ENCODE results near the gene GRK4.
"Not testable (repeated sequence)": the region's sequence is repeated elsewhere in the genome, so short reads cannot be mapped to it uniquely, and the experiment has no call there.

Gene GRK4

DNA sequence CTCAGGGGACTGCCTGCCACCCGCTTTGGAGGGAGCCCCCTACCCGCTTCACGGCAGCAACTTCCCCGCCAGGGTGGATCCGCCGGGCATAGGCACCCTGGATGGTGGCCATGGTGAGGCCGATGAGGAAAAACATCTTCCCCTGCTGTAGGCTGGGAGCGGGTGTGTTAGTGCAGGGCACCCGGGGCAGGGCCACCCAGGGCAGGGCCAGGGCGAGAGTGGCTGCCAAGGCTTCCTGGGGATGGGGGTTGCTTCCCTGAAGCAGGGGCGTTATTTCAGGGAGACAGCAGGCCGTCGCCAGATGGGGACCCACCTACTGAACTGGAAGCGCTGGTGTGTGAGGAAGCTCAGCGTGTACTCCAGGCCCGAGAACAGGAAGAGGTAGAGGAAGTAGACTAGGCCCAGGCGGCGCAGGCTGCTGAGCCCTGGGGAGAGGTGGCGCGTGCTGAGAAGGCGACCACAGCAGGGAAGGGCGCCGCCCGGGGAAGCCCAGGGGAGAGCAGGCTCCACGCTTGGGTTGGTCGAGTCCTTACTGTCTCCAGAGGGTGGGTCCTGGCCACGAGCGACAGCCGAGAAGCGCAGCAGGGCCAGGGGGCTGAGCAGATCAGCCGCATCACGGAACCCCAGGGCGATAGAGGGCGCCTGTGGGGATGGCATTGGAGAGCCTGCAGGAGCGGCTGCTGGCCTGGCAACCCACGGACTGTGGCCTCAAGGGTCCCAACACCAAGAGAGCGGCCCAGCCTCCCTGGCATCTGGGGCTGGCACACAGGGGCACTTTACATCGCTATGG, 31.7 kb upstream of the GRK4 start:
- peak in 1 of 2 donors; percentile 42 for DNase-seq

DNA sequence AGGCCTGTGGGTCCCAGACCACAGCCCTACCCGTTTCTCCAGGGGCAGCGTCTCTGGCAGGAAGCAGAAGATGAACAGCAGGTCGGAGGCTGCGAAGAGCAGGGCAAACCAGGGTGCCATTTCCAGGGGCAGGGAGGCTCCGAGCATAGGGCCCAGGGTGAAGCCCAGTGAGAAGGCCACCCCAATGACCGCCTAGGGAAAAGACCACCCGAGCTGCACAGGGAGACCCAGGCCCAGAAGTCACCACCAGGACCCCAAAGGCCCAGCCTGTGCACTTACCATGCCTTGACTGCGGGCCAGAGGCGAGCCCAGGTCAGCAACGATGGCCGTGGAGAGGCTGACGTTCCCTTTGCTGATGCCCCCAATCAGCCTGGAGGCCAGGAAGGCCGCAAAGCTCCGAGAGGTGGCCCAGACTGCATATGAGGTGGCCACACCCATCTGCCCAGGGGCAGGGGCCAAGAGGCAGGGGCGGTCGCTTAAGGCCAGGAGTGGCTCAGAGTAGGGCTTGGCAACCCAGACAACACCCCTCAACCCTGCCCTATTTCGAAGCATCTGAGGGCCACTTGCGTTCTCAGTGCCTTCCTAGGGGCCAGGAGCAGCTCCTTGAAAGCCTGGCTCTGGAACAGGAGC, 30.9 kb upstream of the GRK4 start:
- DNase-seq, result no peak

DNA sequence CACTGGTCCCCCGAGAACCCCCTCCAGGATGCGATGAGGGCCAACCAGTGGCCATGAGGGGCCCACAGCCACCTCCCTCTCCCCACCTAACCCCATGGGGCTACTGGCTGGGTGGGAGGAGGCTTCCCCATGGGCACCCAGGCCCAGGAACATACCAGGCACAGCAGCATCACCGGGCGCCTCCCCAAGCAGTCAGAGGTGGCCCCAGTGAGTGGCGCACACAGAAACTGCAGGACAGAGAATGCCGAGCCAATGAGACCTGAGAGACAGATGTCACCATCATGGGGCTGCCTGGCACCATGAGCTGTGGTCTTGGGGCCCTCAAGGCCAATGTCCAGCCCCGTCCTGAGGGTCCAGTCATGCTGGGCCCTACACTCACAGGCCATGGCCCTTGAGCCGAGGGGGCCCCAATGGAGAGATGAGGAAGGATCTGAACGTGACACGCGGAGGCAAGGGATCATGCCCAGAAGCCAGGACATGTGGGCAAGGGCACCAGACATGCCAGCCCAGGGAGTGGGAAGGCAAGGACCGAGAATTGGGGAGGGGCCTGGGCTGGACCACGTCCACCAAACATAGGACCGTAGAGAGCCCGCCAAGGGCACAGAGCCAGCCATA, 30.3 kb upstream of the GRK4 start:
- no peak for DNase-seq

DNA sequence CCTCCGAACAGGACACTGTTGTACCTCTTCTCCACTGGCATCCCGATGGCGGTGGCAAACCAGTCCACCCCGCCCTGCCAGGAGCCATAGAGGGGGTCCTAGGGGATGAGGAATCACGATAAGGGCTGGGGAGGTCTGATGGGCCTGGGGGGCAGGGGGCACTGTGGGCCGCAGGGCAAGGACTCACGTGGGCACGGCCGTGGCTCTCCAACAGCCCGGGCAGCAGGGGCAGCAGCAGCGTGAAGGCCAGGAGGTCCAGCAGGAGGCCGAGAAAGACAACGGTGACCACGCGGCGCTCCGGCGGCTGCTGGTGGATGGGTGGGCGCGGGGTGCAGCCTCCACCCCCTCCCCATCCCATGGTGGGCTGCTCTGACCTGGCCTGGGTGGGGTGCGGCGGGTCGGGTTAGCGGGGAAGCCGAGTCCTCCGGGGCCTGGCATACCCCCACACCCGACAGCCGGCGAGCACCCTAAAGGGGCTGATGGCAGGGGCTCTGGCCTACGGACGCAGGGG, 29.8 kb upstream of the GRK4 start:
- DNase-seq, result no peak

DNA sequence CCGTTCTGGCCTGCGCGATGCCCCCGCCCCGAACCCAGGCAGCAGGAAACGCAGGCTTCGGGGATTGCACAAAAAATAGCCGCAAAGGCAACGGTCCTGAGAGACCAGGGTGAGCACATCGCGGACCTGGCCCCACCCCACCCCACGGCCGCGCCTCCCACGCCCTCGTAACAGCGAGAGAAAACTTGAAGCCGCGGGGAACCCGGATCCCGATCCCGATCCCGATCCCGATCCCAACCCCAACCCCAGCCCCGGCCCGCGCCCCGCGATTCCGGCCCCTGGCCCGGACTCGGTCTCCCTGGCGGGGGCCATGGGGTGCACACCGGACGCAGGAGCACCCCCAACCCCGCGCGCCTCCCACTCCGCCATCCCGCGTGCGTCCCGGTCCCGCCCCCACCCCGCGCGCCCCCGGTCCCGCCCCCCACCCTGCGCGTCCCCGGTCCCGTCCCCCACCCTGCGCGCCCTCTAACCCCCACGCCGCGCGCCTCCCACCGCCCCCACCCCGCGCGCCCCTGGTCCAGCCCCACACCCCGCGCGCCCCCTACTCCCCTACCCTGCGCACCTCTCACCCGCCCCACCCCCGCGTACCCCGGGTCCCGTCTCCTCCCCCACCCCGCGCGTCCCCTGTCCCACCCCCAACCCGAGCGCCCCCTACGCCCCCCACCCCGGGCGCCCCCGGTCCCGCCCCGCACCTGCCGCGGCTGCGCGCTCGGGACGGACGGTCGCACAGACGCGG, 29.1 kb upstream of the GRK4 start:
- peak in 1 of 2 donors; percentile 38 for DNase-seq

DNA sequence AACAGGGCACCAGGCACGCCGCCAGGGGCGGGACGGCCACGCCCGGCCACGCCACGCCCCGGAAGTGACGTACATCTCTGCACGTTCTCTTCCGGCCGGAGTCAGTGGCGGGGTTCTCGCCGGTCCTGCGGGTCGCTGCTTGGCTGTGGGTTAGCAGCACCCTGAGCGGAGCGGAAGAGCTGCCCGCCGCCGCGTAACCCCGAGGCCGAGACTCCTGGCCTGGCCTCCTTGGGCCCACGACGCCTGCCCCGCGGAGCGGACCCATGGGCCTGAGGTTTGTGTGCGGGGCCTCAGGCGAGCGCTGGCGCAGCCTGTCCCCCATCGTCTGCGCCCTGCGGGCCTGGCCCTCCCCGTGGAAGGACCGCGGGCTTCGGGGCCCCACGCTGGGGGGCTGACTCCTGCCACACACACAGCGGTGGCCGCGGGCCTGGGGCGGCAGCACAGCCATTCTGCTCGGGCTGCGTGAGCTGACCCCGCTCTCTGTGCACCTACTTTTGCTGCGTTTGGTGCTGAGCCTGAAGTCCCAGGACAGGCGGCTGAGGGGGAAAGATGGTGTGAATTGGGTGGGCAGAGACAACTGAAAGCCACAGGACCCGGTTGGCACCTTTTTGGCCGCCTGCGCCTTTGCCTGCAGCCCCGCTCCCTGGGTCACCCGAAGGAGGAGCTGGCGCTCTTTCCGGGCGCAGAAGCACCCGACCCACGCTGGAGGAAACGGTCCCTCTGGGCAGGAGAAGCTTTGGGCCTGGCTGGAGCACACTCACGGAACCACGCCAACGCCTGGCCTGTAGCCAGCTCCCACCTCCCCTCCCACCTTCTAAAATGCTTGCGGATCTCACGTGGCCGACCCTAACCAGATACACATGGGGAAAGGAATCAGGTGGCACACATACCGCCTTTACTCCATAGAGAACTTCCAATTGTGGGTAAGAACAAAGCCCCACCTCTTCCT, 28.3 kb upstream of the GRK4 start:
- peak; percentile 98 to 99 for DNase-seq

DNA sequence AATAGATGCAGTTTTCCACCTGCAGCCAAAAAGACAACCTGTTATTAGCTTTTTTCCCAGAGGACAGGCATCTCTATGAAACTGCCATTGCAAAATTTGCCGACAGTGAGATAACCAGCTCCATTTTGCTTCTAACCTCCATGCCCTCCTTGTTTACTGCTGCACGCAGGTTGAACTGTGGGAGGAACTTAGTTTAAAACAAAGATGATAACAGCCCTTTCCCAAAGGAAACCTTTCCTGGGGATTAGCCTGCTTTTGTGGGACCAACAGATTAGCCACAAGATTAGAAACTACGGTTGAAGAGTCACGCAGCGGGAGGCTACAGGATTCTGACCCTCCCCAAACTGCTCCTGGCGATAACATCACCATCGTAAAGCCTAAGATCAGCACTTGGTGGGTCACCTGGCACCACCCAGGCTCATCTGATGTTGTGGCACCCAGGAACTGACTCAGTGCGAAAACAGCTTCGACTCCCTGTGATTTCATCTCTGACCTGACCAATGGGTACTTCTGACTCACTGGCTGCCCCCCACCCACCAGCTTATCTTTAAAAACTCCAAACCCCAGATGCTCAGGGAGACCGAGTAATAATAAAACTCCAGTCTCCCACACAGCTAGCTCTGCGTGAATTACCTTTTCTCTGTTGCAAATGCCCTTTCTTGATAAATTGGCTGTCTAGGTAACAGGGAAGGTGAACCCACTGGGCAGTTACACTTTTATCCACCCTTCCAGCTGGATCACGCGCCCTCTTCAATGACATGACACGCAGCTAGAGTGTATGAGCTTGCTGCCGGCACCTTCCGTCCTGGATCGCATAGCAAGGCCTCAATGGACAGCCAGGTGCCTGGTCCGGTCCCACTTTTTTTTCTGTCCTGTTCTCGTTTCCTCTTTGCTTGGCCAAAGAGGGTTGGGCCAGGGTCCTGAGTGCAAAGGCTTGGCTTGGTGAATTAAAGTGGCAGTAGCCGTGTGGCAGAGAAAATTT, 27.3 kb upstream of the GRK4 start:
- DNase-seq, result peak; percentile 60 to 68

DNA sequence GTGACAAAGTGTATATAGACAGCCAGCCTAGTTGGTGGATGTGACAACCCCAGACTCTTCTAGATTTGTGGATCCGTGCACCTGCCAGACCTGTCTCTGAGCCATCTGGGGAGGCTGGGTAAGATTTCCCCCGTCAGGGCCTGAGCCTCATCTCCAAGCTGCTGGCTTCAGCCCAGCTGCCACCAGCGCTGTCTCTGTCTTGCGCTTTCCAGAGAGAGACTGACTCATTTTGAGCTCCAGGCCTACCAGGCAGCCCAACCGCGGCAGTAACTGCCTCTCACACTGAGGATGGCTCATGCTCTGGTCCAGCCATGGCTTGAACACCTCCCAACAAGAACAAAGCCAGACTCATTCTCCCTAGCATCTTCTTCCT, 26.6 kb upstream of the GRK4 start:
- DNase-seq, result peak in 1 of 2 donors; percentile 59

DNA sequence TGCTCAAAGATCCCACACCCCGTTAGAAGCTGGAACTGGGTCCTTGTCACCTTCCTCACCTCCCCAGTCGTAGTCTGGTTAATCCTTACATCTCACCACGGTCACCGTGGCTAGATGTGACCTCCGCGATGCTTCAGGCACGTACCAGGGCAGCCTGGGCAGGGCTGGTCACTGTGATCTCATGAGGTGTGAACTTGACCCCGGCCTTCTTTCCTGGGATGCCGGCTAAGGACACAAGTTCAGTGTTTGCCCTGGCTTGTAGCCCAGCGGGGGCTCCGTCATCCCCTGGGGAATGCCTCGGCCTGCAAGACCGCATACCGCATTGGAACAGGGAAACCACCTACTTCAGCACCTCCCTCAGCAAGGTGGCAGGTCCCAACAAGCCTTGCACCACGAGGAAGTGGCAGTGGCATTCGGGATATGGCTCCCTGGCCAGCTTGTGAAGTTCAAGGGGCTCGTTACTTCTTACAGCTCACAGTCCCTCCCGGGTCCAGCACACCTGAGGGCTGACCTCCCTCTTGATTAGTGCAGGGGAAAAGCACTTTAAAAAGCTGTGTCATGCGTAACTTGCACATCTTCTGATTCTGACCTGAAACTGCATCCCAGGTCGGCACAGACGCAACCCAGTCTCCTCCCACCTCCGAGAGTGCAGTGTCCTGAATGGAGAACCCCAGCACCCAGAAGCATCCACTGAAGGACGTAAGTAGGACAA, 26.1 kb upstream of the GRK4 start:
- no peak for DNase-seq

DNA sequence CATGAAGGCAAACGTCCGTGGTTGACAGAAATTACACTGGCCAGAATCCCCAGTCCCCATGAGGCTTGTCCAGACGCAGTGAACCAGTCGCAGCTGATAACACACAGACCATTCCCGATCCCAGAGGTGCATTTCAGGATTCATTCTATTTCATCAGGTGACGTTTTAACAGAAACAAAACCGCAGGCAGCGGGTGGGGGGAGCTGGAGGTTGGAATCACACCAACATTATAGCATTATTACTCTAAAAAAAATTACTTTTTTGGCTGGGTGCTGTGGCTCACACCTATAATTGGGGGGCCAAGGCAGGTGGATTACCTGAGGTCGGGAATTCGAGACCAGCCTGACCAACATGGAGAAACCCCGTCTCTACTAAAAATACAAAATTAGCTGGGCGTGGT, 25.4 kb upstream of the GRK4 start:
- DNase-seq, result no peak

DNA sequence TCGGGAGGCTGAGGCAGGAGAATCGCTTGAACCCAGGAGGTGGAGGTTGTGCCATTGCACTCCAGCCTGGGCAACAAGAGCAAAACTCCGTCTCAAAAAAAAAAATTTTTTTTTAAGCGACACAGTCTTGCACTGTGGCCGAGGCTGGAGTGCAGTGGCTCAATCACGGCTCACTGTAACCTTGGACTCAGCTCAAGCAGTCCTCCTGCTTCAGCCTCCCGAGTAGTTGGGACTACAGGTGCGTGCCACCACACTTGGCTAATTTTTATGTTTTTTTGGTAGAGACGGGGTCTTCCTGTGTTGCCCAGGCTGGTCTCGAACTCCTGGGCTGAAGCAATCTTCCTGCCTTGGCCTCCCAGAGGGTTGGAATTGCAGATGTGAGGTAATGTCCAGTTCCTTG, 25.0 kb upstream of the GRK4 start:
- DNase-seq, result not testable (repeated sequence)

DNA sequence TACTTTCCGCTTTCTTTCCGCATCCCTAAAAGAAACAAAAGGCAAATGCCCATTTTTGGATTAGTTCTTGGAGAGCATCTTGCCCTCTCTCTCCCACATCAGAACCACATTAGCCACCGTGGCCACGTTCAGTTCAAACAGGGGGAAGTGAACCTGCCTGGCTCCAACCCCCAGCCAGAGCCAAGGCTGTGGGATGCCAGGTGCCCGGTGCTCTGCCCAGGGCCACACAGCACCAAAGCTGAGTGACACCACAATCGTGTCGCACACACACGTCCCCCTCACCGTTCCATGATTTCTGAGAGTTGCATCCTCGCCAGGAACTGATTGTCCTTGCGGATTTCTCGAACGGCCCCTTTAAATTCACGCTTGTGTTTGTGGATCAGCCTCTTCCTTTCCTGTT, 24.5 kb upstream of the GRK4 start:
- DNase-seq, result no peak

DNA sequence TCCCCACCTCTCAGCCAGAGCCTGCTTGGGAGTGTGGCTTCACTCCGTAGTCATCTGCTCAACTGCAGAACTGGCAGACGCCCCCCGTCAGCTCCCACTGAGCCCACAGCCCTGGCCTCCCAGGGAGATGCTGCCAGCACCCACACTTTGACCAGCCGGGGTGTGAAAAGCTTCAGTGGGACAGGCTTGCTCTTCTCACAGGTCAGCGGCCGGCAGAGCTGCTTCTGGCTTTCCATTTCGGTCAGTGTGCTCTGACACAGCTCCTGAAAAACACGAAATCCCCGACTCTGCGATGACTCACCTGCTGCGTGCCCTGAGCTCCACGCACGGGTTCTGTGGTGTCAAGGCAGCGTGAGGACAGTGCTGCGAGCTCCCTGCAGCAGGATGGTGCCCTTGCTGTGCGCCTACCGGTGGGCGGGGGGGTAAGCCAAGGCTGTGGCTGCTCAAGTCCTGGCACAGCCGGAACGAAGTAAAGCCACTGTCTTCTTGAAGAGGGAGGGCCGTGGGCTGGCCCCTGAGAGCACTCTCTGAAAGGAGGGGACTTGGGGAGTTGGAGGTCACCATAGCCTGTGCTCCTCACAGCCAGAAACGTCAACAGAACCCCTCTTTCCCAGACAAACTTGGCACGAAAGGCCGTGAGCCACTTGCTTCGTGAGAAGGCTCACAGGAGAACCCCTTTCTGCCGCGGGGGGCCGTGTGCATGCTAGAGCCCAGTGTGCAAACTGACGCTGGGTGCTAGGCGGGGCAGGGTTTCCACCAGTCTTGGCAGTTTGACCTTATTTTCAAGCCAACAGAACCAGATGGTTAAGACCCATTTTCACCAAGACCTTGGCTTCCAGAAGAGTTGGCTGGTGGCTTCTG, 23.8 kb upstream of the GRK4 start:
- DNase-seq, result no peak

DNA sequence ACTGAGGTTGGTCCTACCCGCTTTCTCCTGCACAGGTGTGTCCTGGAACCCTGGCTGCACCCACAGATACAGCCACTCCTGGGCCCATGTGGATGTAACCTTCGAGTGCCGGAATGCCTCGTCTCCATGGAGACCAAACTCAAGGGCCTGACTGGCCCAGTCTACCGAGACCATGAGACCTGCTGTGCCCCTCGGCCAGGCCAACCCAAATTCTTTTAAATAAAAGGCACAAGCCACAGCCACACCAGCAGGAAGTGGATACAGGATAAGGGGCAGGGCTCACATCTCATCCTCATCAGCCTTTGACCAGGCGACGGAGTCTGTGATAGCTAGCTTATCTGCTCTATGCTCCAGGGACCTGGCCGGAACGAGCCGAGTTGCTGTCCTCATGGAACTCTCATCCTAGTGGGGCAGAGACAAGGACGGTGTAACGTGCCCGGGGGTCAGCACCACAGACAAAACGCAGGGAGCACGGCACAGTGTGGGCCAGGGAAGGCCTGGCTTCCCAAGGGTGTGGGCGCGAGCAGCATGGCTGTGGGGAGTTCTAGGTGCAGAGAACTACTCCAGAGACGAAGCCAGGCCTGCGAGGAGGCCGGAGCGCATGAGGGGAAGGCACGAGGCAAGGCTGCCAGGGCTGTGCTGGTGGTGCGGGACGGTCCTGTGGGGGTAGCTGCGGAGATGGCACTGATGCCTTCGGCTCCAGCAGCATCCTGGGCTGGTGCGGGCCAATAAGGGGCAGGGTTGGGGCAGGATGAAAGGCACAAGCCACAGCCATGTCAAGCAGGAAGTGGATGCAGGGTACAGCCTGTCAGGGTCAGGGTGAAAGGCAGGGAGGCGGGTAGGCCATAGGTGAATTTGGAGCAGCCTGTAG, 22.9 kb upstream of the GRK4 start:
- no peak for DNase-seq

DNA sequence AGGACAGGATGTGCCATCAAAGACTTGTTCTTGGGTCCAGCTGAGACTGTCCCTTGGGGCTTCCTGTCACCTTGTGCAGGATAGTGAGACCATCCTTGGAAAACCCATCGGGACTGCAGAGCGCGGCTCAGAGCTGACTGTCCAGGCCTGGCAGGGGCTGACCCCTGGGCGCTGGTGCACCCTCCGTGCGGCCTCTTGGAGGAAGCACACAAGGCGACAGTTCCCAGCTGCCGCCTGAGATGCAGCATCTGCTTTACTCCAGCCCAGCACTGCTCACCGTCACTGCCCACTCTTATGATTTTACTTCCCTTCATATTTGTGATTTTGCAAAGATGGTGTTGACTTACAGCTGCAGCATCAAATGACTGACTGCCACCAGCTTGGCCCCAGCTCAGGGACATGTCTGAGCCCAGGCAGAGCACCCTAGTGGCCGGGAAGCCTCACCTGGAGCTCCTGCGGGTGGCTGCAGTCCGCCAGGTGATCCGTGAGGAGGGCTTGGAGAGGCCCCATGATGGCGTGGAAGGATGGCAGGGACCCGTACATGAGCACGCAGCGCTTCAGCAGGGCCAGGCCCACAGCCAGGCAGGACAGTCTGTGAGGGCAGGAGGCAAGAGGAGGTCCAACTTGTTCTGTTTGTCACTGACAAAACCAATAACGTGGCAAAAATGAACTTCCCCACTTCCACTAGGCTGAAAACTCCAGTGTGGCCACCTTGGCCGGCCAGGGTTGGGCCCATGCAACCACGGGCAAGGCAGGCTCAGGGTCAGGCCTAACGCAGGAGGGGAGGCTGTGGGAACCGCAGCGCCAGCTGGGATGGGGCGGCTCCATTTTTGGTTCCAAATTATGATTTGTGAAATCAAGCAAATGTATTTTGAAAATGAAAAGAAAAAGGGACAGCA, 22.0 kb upstream of the GRK4 start:
- DNase-seq, result no peak

DNA sequence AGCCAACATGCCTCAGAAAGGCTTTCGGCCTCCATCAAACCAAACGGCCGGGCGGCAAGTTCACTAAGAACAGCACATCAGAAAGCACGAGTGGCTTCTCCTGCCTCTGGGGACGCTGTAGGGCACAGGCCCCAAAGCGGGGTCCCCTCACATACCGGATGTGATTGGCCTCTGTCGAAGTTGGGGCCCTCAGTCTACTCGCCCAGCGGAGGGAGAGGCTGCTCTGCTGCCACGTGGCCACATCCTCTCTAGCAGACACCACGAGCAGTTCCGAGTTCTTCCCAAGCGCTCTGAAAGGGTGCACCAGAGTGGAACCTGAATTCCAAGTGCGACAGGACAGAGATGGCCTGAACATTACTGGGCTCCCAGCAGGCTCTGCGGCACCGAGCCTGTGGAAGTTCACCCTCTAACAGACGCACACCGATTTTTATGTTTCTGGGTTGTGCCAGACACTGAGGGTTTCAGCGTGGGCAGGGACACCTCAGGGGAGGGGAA, 21.3 kb upstream of the GRK4 start:
- DNase-seq, result no peak

Measured in stimulated activated CD4-positive, alpha-beta T cell treated with anti-CD3 and anti-CD28 coated beads, Interleukin-2, amount 100 ng/mL, for 48 hours (primary cell).